CD4-positive, CD25-positive, alpha-beta regulatory T cell (primary cell): Measurements from ENCODE around the gene ARID1B. TPM values are rescaled to one million over a fixed set of nuclear protein-coding genes. Genes with fewer than 3 reads are reported as not detected.

ENCODE experiments used
- ATAC-seq, 2 donors: fragments of 150-1000 bp; cut with Tn5 transposase; one replicate each; pipeline ENCODE4 v1.10.0; 2021; ENCODE audit warnings: low read depth in 2 of 2, moderate number of reproducible peaks in 2 of 2, moderate library complexity in 1 of 2
- DNase-seq, 3 donors: peaks; one replicate each; pipeline versions ENCODE4 v3.0.0 to v3.0.0-alpha.2; 2012 to 2022; ENCODE audit warnings: mixed read lengths in 1 of 3
- H3K27ac ChIP-seq: one replicate; pipeline ENCODE4 v1.7.0; 2013; ENCODE audit warnings: mild to moderate bottlenecking, low read length; ENCODE audit not compliant: insufficient read depth, poor library complexity, severe bottlenecking
- H3K27me3 ChIP-seq: one replicate; pipeline ENCODE4 v1.7.0; 2013; ENCODE audit warnings: low read length; ENCODE audit not compliant: control insufficient read depth, insufficient read depth
- H3K36me3 ChIP-seq: one replicate; pipeline ENCODE4 v1.7.0; 2013; ENCODE audit warnings: mild to moderate bottlenecking, low read length, moderate library complexity; ENCODE audit not compliant: control insufficient read depth, insufficient read depth
- H3K4me1 ChIP-seq: 2 replicates; pipeline ENCODE4 v1.7.0; 2013; ENCODE audit warnings: mild to moderate bottlenecking, low read length; ENCODE audit not compliant: insufficient read depth, control insufficient read depth, poor library complexity, severe bottlenecking
- H3K4me3 ChIP-seq: one replicate; pipeline ENCODE4 v1.7.0; 2013; ENCODE audit warnings: low read depth, mild to moderate bottlenecking, low read length, moderate library complexity
- H3K9me3 ChIP-seq, 2 experiments: 1 replicate in 1 of 2; 2 replicates in 1 of 2; pipeline ENCODE4 v1.7.0; 2013; ENCODE audit warnings: low read length in 2 of 2, mild to moderate bottlenecking in 1 of 2, moderate library complexity in 1 of 2; ENCODE audit not compliant: control insufficient read depth in 2 of 2
- H3K27ac Mint-ChIP-seq, 3 donors: one replicate each; pipeline ENCODE4 v1.8.0; 2020 to 2022; ENCODE audit warnings: mild to moderate bottlenecking in 3 of 3, mixed read lengths in 3 of 3, moderate library complexity in 2 of 3
- H3K27me3 Mint-ChIP-seq: one replicate; pipeline ENCODE4 v1.8.0; 2022; ENCODE audit warnings: mild to moderate bottlenecking, mixed read lengths
- H3K36me3 Mint-ChIP-seq: one replicate; pipeline ENCODE4 v1.8.0; 2020; ENCODE audit warnings: mixed read lengths
- H3K4me1 Mint-ChIP-seq, 4 donors: one replicate each; pipeline ENCODE4 v1.8.0; 2020 to 2022; ENCODE audit warnings: mixed read lengths in 4 of 4, mild to moderate bottlenecking in 1 of 4
- H3K4me3 Mint-ChIP-seq, 4 donors: one replicate each; pipeline ENCODE4 v1.8.0; 2020 to 2022; ENCODE audit warnings: mild to moderate bottlenecking in 4 of 4, mixed read lengths in 4 of 4, moderate library complexity in 3 of 4
- H3K9me3 Mint-ChIP-seq, 7 donors: one replicate each; pipeline ENCODE4 v1.8.0; 2020 to 2022; ENCODE audit warnings: mixed read lengths in 7 of 7, mild to moderate bottlenecking in 3 of 7, moderate library complexity in 2 of 7
- polyA plus RNA-seq, 4 donors: library from polyadenylated mRNA; unstranded; fragments of 300-500 nt; fragmentation: Illumina TruSeq; gene quantifications; one replicate each; pipeline ENCODE4 v1.2.3, GENCODE V29; 2021
- total RNA-seq: library from RNA; stranded (reverse); gene quantifications from one replicate; pipeline ENCODE4 v1.2.3, GENCODE V29; 2022

ARID1B gene
- total and polyA plus RNA-seq, 5 donors from 2014 or later: 9.8 to 186 (median 12.4) TPM

DNA sequence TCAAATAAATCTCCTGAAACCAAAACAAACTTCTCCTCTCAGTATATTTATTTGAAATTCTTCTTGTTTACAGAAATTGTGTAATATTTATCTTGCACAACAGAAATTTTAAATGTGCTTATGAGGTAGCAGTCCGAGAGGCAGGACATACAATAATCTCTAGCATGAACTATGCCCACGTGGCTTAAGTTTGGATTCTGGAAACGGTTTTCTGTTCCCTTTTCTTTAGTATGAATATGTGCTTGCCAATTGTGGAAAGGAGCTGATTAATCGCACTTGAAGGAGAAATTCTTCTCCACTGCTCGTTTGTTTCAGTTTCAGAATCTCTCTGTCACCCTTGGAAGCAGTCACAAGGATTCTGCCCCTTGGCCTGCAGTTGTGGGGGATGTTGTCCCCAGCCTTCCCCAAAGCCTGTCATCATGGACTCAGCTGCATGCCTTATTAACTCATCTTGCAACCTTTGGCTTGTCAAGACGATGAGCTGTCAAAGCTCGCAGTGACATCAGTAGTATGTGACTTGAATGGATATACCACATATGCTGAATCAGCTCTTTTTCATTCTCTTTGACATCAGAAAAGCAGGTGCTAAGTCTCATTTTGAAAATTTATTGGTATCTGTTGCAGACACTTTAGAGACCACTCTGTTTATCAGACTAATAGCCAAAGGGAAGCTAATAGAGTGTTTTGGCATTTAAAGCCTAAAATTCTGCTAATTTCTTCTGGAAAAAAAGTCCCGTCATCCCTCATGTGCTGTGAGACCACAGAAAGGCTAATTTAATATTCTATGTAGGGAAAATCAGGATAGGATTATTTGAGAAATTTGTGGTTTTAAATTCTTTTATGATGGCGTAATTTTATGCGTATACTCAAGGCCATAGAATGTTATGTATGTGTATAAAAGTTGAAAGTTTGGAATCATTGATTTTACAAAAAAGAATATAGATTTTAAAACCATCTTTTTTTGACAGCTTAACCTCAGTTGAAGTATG, 186.8 kb downstream of the ARID1B start:
- H3K27me3 ChIP-seq: no peaks in the 10 kb centered on the region
- no peaks in the 10 kb centered on the region for H3K27me3 Mint-ChIP-seq
- DNase-seq (no peak), ATAC-seq (peak in 1 of 2 donors; percentile 62)
- H3K4me1 ChIP-seq: peaks cover 9% of the 10 kb centered on the region
- H3K36me3 Mint-ChIP-seq: peaks cover 2% of the 10 kb centered on the region
- H3K9me3 Mint-ChIP-seq: no peaks in the 10 kb centered on the region
- H3K4me3 Mint-ChIP-seq: peak overlapping the region in 2 of 4 donors; percentile 55 to 56
- no peaks in the 10 kb centered on the region for H3K9me3 ChIP-seq
- H3K4me3 ChIP-seq: no peak overlapping the region
- H3K36me3 ChIP-seq: no peaks in the 10 kb centered on the region
- H3K27ac Mint-ChIP-seq: peak overlapping the region in 2 of 3 donors; percentile 56 to 74
- H3K27ac ChIP-seq: no peak overlapping the region
- H3K4me1 Mint-ChIP-seq: peaks cover 39 to 54% (median 48%) of the 10 kb centered on the region in 4 donors

DNA sequence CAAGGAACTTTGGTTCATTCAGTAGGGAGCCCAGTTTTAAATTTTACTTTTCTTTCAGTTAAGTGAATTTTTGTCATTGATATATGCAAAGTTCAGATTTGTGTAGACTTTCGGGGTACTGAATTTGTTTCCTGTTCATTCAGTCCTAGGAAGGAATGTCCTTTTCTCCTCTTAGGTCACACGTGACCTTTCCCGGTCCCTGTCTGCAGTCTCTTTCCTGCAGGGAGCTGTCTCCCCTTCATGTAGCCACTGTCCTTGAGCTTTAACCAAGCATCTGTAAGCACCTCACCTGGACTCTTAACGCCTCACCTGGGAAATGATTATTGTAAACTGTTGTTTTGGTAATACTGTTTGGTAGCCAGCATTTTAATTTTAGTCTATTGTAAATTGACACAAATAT, 190.7 kb downstream of the ARID1B start:
- H3K4me1 ChIP-seq: peaks cover 13% of the 10 kb centered on the region
- Mint-ChIP-seq H3K4me3 (no peak overlapping the region), H3K4me1 (peaks cover 53 to 73% (median 64%) of the 10 kb centered on the region in 4 donors), H3K27ac (no peak overlapping the region), H3K27me3 (no peaks in the 10 kb centered on the region), H3K36me3 (peaks cover 2% of the 10 kb centered on the region), H3K9me3 (no peaks in the 10 kb centered on the region)
- no peak overlapping the region for H3K27ac ChIP-seq
- ATAC-seq (no peak), DNase-seq (no peak)
- H3K36me3 ChIP-seq: no peaks in the 10 kb centered on the region
- H3K9me3 ChIP-seq: no peaks in the 10 kb centered on the region
- no peak overlapping the region for H3K4me3 ChIP-seq
- no peaks in the 10 kb centered on the region for H3K27me3 ChIP-seq

DNA sequence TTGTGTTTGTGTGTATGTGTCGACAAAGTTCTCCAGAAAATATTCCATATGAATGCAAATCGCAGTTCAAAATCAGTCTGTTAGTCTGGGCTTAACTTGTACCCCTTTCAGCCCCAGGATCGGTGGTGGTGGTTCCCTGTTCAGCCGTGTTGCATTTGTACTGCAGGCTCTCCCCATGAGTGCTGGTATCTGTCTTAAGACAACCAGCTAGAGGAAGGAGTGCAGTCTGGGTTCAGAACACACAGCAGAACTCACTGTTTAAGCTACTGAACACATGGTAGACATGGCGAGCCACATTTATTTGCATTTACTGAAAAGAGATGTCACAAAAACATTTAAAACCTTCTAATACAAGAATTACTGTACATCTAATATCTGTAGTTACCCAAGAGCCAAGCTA, 192.1 kb downstream of the ARID1B start:
- ATAC-seq (no peak), DNase-seq (no peak)
- no peaks in the 10 kb centered on the region for H3K9me3 Mint-ChIP-seq
- Histone ChIP-seq H3K4me1 (peaks cover 22% of the 10 kb centered on the region), H3K4me3 (no peak overlapping the region), H3K27me3 (no peaks in the 10 kb centered on the region), H3K36me3 (no peaks in the 10 kb centered on the region), H3K27ac (no peak overlapping the region), H3K9me3 (no peaks in the 10 kb centered on the region)
- peak overlapping the region in 2 of 4 donors; percentile 1 to 11 for H3K4me3 Mint-ChIP-seq
- H3K27me3 Mint-ChIP-seq: no peaks in the 10 kb centered on the region
- H3K27ac Mint-ChIP-seq: no peak overlapping the region
- H3K4me1 Mint-ChIP-seq: peaks cover 53 to 71% (median 63%) of the 10 kb centered on the region in 4 donors
- H3K36me3 Mint-ChIP-seq: peaks cover 2% of the 10 kb centered on the region

DNA sequence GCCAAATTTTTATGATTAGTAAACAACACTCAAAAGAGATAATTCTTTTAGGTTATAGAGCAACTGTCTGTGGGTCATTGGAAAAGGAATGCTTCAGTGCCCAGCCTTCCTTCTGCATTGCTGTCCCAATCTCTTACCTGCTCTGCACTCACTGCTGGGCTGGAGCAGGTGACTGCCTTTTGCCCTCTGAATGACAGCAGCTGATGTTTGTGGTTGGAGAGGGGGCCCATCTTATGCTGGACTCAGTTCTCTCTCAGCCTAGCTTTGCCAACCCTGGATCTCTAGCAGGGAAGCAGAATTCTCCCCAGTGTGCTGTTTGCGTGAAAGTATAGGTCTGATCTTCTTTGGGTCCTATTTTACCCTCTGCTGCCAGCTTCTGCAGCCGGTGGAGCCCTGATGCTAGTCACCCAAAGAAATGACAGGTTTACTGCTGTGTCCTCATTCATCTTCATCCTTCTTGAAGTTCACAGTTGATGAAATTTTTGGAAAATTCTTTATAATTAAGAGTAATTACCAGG, 193.5 kb downstream of the ARID1B start:
- Mint-ChIP-seq H3K4me3 (no peak overlapping the region), H3K9me3 (no peaks in the 10 kb centered on the region), H3K36me3 (peaks cover 2% of the 10 kb centered on the region), H3K27ac (peak overlapping the region in 1 of 3 donors; percentile 80), H3K27me3 (no peaks in the 10 kb centered on the region), H3K4me1 (peaks cover 54 to 76% (median 63%) of the 10 kb centered on the region in 4 donors)
- Histone ChIP-seq H3K9me3 (no peaks in the 10 kb centered on the region), H3K27ac (no peak overlapping the region), H3K36me3 (no peaks in the 10 kb centered on the region), H3K4me1 (peaks cover 24% of the 10 kb centered on the region), H3K4me3 (no peak overlapping the region), H3K27me3 (no peaks in the 10 kb centered on the region)
- no peak for DNase-seq
- ATAC-seq: no peak

DNA sequence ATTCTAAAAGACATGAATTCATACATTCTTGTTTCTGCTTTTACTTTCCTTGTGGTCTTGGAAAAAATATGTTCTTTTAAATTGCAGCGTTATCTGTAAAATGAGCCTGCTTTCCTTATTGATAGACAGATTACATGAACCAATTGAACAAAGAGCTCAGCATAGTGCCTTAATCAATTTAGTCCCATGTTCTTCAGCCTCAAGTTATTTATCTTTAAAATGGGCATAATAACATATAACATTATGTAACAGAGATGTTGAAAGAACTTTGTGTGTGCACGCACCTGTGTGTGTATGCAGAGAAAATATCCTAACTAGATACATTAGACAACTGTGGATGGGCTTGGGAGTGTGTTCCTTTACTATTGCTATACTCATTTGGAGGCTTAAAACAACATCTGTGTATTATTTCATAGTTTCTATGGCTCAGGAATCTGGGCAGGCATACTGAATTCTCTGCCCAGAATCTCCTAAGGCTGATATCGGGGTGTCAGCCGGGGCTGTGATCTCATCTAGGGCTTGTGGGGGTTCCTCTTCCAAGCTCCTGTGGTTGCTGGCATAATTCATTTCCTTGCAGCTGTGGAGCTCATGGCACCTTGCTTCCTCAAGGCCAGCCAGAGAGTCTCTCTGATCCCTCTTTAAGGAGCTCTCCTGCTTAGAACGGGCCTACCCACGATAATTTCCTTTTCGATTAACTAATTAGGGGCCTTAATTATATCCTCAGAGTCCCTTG, 194.1 kb downstream of the ARID1B start:
- peak overlapping the region in 1 of 3 donors; percentile 16 for H3K27ac Mint-ChIP-seq
- H3K4me3 ChIP-seq: no peak overlapping the region
- ATAC-seq (no peak), DNase-seq (no peak)
- H3K27me3 ChIP-seq: no peaks in the 10 kb centered on the region
- H3K4me1 Mint-ChIP-seq: peaks cover 53 to 83% (median 70%) of the 10 kb centered on the region in 4 donors
- no peaks in the 10 kb centered on the region for H3K36me3 ChIP-seq
- H3K4me1 ChIP-seq: peaks cover 31% of the 10 kb centered on the region
- no peak overlapping the region for H3K4me3 Mint-ChIP-seq
- H3K27ac ChIP-seq: no peak overlapping the region
- H3K9me3 ChIP-seq: no peaks in the 10 kb centered on the region
- H3K36me3 Mint-ChIP-seq: peaks cover 2% of the 10 kb centered on the region
- no peaks in the 10 kb centered on the region for H3K27me3 Mint-ChIP-seq
- no peaks in the 10 kb centered on the region for H3K9me3 Mint-ChIP-seq

DNA sequence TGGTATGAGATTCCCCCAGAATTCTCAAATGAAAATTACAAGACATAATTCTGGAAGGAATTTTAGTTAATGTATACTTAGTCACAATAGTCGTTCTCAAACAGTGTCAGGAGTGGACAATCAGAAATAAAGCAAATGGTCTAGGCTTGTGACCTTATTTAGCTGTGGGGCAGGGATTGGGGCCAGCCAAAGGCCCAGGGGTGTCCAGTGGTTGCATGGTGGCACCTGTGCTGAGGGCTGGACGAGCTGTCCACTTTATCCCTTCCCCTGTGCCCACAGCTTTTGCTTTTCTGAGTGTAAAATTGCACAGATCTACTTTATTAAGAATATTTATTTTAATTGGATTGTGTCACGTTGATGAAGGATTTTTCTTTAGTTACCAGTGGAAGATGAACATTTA, 195.0 kb downstream of the ARID1B start:
- H3K27me3 Mint-ChIP-seq: no peaks in the 10 kb centered on the region
- DNase-seq: no peak
- no peaks in the 10 kb centered on the region for H3K27me3 ChIP-seq
- H3K36me3 Mint-ChIP-seq: no peaks in the 10 kb centered on the region
- H3K4me3 ChIP-seq: no peak overlapping the region
- no peaks in the 10 kb centered on the region for H3K9me3 Mint-ChIP-seq
- H3K4me1 Mint-ChIP-seq: peaks cover 54 to 86% (median 71%) of the 10 kb centered on the region in 4 donors
- H3K4me3 Mint-ChIP-seq: no peak overlapping the region
- no peak for ATAC-seq
- H3K27ac Mint-ChIP-seq: no peak overlapping the region
- H3K36me3 ChIP-seq: no peaks in the 10 kb centered on the region
- no peak overlapping the region for H3K27ac ChIP-seq
- peaks cover 31% of the 10 kb centered on the region for H3K4me1 ChIP-seq
- H3K9me3 ChIP-seq: no peaks in the 10 kb centered on the region

DNA sequence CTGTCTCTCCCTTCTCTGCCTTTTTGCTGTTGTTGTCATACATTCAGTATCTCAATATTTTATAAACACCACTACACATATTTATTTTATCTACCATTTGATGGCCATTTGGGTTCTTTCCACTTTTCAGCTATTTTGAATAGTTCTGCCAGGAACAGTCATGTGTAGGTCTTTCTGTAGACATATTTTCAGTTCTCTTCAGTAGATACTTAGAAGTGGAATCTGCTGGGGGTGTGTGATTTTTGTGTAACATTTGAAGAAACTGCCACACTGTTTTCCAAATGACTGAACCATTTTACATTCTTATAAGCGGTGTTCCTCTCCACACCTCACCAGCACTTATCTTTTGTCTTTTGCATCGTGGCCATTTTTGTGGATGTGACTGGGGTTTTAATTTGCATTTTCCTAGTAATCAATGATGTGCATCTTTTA, 197.7 kb downstream of the ARID1B start:
- H3K36me3 ChIP-seq: no peaks in the 10 kb centered on the region
- H3K4me3 ChIP-seq: peak overlapping the region; percentile 32
- H3K9me3 ChIP-seq: no peaks in the 10 kb centered on the region
- H3K4me1 ChIP-seq: peaks cover 22% of the 10 kb centered on the region
- Mint-ChIP-seq H3K4me3 (peak overlapping the region; percentile 33 to 84 (median 49)), H3K9me3 (no peaks in the 10 kb centered on the region), H3K27ac (peak overlapping the region in 2 of 3 donors; percentile 12 to 30), H3K36me3 (no peaks in the 10 kb centered on the region), H3K27me3 (no peaks in the 10 kb centered on the region), H3K4me1 (peaks cover 52 to 88% (median 73%) of the 10 kb centered on the region in 4 donors)
- ATAC-seq: no peak
- H3K27me3 ChIP-seq: no peaks in the 10 kb centered on the region
- H3K27ac ChIP-seq: no peak overlapping the region
- no peak for DNase-seq
